Measurements from ENCODE around the gene DBP. TPM values are rescaled to one million over a fixed set of nuclear protein-coding genes. Genes with fewer than 3 reads are reported as not detected.

The DBP gene
- total RNA-seq, 4 donors from 2014 or later: 8.7 to 13.8 (median 11.6) TPM

- 69 to 75% methylated on average over 3 to 28 of the region's 30 CpGs for WGBS, 2 donors (ENCODE audit: low coverage in 1 of 2)
- no peak for TF ChIP-seq POLR2A (IDR thresholded peaks at IDR 0.05)
- no peak for TF ChIP-seq POLR2AphosphoS5 (IDR thresholded peaks at IDR 0.05)
- TF ChIP-seq CTCF (IDR thresholded peaks at IDR 0.05): no peak
- TF ChIP-seq EP300 (IDR thresholded peaks at IDR 0.05; ENCODE audit: low read depth): no peak
Measured at GRCh38 chr19:48598996-48599700, 38.0 kb downstream of the DBP start.

GRCh38 chr19:48596679-48597465 is 40.3 kb downstream of the DBP start:
- no peaks in the 10 kb centered on the region for H3K36me3 ChIP-seq
- no peak for DNase-seq
- intact Hi-C loops (cut with DNase I; ENCODE audit: low total_unique reads) (no loop called here), in situ Hi-C loops (cut with MboI; ENCODE audit: low pct_ligation_motif_present in 1 of 4, low pct_unique_long_range_greater_than_20kb in 1 of 4, low sequenced_read_pairs in 3 of 4) (loop anchor here in 2 of 4 donors (25.0 kb wide), 2 partner anchors 285 to 335 kb away; partner anchors contain the start of genes CARD8 (in 1 of the 2) and ZNF114 (in 1 of the 2))
- no peaks in the 10 kb centered on the region for H3K27me3 ChIP-seq
- peaks cover 0 to 3% (median 0%) of the 10 kb centered on the region in 4 donors for H3K4me1 ChIP-seq
- H3K27ac ChIP-seq: no peak overlapping the region
- TF ChIP-seq CTCF (IDR thresholded peaks at IDR 0.05) (no peak), POLR2A (IDR thresholded peaks at IDR 0.05) (no peak)
- H3K4me3 ChIP-seq: no peak overlapping the region
- no peaks in the 10 kb centered on the region for H3K9me3 ChIP-seq
- 78% methylated on average over 39 of the region's 39 CpGs; no CpG with 5 or more reads in 1 of the 2 donors for WGBS, 2 donors (ENCODE audit: low coverage in 1 of 2)

More at GRCh38 chr19:48598996-48599700, 38.0 kb downstream of the DBP start:
- Histone ChIP-seq H3K27ac (no peak overlapping the region), H3K36me3 (no peaks in the 10 kb centered on the region), H3K4me1 (peaks cover 0 to 10% (median 4%) of the 10 kb centered on the region in 4 donors), H3K9me3 (no peaks in the 10 kb centered on the region), H3K4me3 (no peak overlapping the region), H3K27me3 (no peaks in the 10 kb centered on the region)
- in situ Hi-C loops (cut with MboI; ENCODE audit: low pct_ligation_motif_present in 1 of 4, low pct_unique_long_range_greater_than_20kb in 1 of 4, low sequenced_read_pairs in 3 of 4) (loop anchor here in 2 of 4 donors (25.0 kb wide), 2 partner anchors 287 to 337 kb away; partner anchors contain the start of genes CARD8 (in 1 of the 2) and ZNF114 (in 1 of the 2)), intact Hi-C loops (cut with DNase I; ENCODE audit: low total_unique reads) (no loop called here)
- DNase-seq: no peak

- H3K4me3 ChIP-seq: no peak overlapping the region
- no peaks in the 10 kb centered on the region for H3K27me3 ChIP-seq
- DNase-seq: no peak
- H3K27ac ChIP-seq: no peak overlapping the region
- intact Hi-C loops (cut with DNase I; ENCODE audit: low total_unique reads) (no loop called here), in situ Hi-C loops (cut with MboI; ENCODE audit: low pct_ligation_motif_present in 1 of 4, low pct_unique_long_range_greater_than_20kb in 1 of 4, low sequenced_read_pairs in 3 of 4) (loop anchor here in 2 of 4 donors (25.0 kb wide), 2 partner anchors 284 to 334 kb away; partner anchors contain the start of genes CARD8 (in 1 of the 2) and ZNF114 (in 1 of the 2))
- WGBS, 2 donors (ENCODE audit: low coverage in 1 of 2): 72% methylated on average over 4 of the region's 4 CpGs; no CpG with 5 or more reads in 1 of the 2 donors
- no peaks in the 10 kb centered on the region for H3K9me3 ChIP-seq
- H3K4me1 ChIP-seq: no peaks in the 10 kb centered on the region
- H3K36me3 ChIP-seq: no peaks in the 10 kb centered on the region
- no peak for TF ChIP-seq POLR2A (IDR thresholded peaks at IDR 0.05)
- TF ChIP-seq EP300 (IDR thresholded peaks at IDR 0.05; ENCODE audit: low read depth): no peak
- TF ChIP-seq POLR2AphosphoS5 (IDR thresholded peaks at IDR 0.05): no peak
- TF ChIP-seq CTCF (IDR thresholded peaks at IDR 0.05): no peak
Measured at GRCh38 chr19:48596237-48596636, 40.9 kb downstream of the DBP start.

- no peak overlapping the region for H3K4me3 ChIP-seq
- in situ Hi-C loops (cut with MboI; ENCODE audit: low pct_ligation_motif_present in 1 of 4, low pct_unique_long_range_greater_than_20kb in 1 of 4, low sequenced_read_pairs in 3 of 4): loop anchor here in 2 of 4 donors (25.0 kb wide), 2 partner anchors 284 to 334 kb away; partner anchors contain the start of genes CARD8 (in 1 of the 2) and ZNF114 (in 1 of the 2)
- no peaks in the 10 kb centered on the region for H3K4me1 ChIP-seq
- no peak for DNase-seq
- no peak for TF ChIP-seq EP300 (IDR thresholded peaks at IDR 0.05; ENCODE audit: low read depth)
- TF ChIP-seq CTCF (IDR thresholded peaks at IDR 0.05): no peak
- no peak for TF ChIP-seq POLR2AphosphoS5 (IDR thresholded peaks at IDR 0.05)
- TF ChIP-seq POLR2A (IDR thresholded peaks at IDR 0.05): no peak
- intact Hi-C loops (cut with DNase I; ENCODE audit: low total_unique reads): no loop called here
- no peak overlapping the region for H3K27ac ChIP-seq
- H3K36me3 ChIP-seq: no peaks in the 10 kb centered on the region
- WGBS, 2 donors (ENCODE audit: low coverage in 1 of 2): 84% methylated on average over 6 of the region's 6 CpGs; no CpG with 5 or more reads in 1 of the 2 donors
- no peaks in the 10 kb centered on the region for H3K27me3 ChIP-seq
- no peaks in the 10 kb centered on the region for H3K9me3 ChIP-seq
Measured at GRCh38 chr19:48595833-48596232, 41.3 kb downstream of the DBP start.
